D721Med (cell line): ENCODE data around the gene PSMD6.
A peak's percentile ranks its signal among the peaks of the same experiment; 100 is the strongest.

Experiments
- DNase-seq: peaks from one replicate; pipeline ENCODE4 v3.0.0; 2011; ENCODE audit warnings: low spot score; ENCODE audit not compliant: insufficient read length
- FAIRE-seq: peaks from 2 replicates; lab custom pipeline; 2011; peaks lifted over from hg19 to GRCh38; lab: Jason Lieb, UNC
- CTCF ChIP-seq: IDR thresholded peaks from 2 replicates; pipeline ENCODE4 v1.5.1; 2012; ENCODE audit warnings: mild to moderate bottlenecking, control low read depth; ENCODE audit not compliant: insufficient read depth; ENCODE audit errors: missing control alignments

Gene PSMD6

GRCh38 chr3:64011685-64012084 is 11.6 kb downstream of the PSMD6 start:
- no peak for DNase-seq
- FAIRE-seq, result no peak
- TF ChIP-seq CTCF, result no peak

- FAIRE-seq (no peak), DNase-seq (no peak)
- TF ChIP-seq CTCF, result no peak
Measured at GRCh38 chr3:64010199-64010598, 13.1 kb downstream of the PSMD6 start.

GRCh38 chr3:64009528-64009927 is 13.8 kb downstream of the PSMD6 start:
- TF ChIP-seq CTCF, result no peak
- DNase-seq (no peak), FAIRE-seq (no peak)

- TF ChIP-seq CTCF, result no peak
- DNase-seq (no peak), FAIRE-seq (no peak)
Measured at GRCh38 chr3:64008487-64009351, 14.6 kb downstream of the PSMD6 start.

- FAIRE-seq (peak; percentile 21), DNase-seq (no peak)
- no peak for TF ChIP-seq CTCF
Measured at GRCh38 chr3:64008017-64008416, 15.3 kb downstream of the PSMD6 start.

- no peak for TF ChIP-seq CTCF
- no peak for FAIRE-seq
Measured at GRCh38 chr3:64003589-64003988, 19.7 kb downstream of the PSMD6 start.

GRCh38 chr3:64002233-64002632 is 21.1 kb downstream of the PSMD6 start:
- FAIRE-seq (no peak), DNase-seq (no peak)
- no peak for TF ChIP-seq CTCF

More at GRCh38 chr3:64003589-64003988, 19.7 kb downstream of the PSMD6 start:
- no peak for DNase-seq
